Measurements from ENCODE around the gene ZBTB20.

Gene ZBTB20

DNA sequence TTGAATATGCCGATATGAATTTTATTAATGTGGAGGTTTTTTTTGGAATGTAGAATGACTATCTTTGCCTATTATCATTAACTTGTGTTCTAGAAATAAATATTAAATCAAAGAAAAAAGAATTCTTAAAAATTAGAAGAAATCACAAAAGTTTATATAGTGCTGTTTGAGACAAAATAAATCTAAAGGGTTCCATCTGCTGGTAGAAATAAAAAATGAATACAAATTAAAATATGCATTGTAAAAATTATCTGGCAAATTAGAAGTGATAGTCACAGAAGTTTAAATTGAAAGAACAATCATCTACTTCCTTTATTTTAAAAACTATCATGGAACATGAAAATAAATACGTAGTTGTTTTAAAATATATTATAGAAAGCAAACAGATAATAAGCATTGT lies 22.7 kb upstream of the ZBTB20 start:
- no peak overlapping the region for H3K4me3 ChIP-seq (replicated peaks; ENCODE audit: low read depth, low read length)
- no peak for DNase-seq (ENCODE audit: extremely low read depth, low read depth)
- TF ChIP-seq CTCF (IDR thresholded peaks at IDR 0.05; ENCODE audit: low read depth, low read length, missing control alignments), result no peak

- no peak for TF ChIP-seq CTCF (IDR thresholded peaks at IDR 0.05; ENCODE audit: low read depth, low read length, missing control alignments)
- H3K4me3 ChIP-seq (replicated peaks; ENCODE audit: low read depth, low read length), result no peak overlapping the region
- no peak for DNase-seq (ENCODE audit: extremely low read depth, low read depth)
These were observed 18.6 kb upstream of the ZBTB20 start for GRCh38 chr3:115165701-115166100.

DNA sequence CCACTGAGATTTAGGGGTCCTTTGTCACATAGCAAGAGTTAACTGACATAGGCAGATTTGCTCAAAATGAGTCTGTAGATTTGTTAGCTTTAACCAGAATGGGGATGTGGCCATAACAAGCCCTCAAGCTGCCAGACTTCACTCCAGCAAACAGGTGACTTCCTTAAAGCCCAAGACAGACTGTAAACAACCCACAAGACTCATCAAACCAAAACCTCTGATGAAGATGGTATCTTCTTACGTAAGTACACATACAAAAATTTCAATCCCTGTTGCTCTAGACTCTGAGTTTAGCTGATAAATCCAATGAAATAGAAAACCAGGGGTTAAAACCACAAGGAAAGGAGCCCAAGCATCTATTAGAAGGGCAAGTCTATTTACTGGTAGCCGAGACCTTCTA lies 18.2 kb upstream of the ZBTB20 start:
- H3K4me3 ChIP-seq (replicated peaks; ENCODE audit: low read depth, low read length), result no peak overlapping the region
- no peak for DNase-seq (ENCODE audit: extremely low read depth, low read depth)
- TF ChIP-seq CTCF (IDR thresholded peaks at IDR 0.05; ENCODE audit: low read depth, low read length, missing control alignments), result no peak

DNA sequence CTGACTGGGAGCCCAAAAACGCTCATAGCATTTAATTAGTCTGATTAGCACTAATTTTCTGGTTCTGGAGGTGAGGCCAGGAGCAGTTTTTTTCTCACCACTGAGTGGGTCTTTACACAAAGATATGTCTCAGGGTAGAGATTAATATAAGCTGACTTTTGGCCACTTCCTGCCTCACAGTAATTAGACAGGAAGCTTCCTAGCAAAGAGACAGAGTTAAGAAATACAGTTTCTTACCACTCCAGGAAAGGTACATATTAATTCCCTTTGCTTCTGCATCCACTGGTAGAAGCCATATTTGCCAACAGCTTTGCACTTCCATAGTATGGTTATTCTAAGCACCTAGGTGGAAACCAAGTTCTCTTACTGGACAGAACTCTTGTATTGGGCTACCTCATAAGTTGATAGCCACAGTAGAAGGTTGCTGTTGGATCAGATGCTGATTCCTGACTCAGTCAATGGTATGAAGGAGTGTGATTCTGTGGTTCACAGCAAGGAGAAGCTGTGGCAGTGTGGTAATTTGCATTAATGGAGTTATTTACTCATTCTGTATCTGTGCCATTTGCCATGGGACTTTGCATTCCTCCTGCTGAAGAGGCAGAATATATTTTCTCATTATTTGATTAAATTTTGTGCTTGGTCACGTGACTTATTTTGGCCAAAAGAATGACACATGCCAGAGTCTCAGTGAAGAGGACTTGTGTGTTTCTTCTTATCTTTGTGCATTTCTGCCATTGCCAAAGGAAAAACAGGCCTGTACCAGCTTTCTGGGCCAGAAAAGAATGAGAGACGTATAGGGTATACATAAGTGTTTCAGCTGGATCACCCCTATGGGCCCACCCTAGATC lies 17.5 kb upstream of the ZBTB20 start:
- DNase-seq (ENCODE audit: extremely low read depth, low read depth), result no peak
- TF ChIP-seq CTCF (IDR thresholded peaks at IDR 0.05; ENCODE audit: low read depth, low read length, missing control alignments), result no peak
- no peak overlapping the region for H3K4me3 ChIP-seq (replicated peaks; ENCODE audit: low read depth, low read length)

DNA sequence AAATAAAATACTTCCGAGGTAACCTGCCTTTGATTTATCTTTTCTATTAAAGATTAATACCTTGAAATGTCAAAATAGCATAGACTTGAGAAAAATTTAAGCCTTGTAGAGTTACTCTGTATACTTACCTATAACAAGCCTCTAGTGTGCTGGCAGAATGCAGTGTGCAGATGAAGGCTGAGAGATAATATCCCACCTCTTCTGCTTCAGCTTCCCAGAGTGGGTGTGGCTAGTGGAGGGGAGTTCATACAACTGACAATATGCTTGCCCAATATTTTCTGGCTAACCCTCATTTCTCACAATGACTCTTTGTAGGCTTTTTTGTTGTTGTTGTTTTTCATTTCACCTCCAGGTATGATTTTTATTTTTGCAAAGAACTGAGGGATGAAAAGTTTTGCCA lies 15.7 kb upstream of the ZBTB20 start:
- no peak overlapping the region for H3K4me3 ChIP-seq (replicated peaks; ENCODE audit: low read depth, low read length)
- no peak for TF ChIP-seq CTCF (IDR thresholded peaks at IDR 0.05; ENCODE audit: low read depth, low read length, missing control alignments)
- DNase-seq (ENCODE audit: extremely low read depth, low read depth), result no peak

DNA sequence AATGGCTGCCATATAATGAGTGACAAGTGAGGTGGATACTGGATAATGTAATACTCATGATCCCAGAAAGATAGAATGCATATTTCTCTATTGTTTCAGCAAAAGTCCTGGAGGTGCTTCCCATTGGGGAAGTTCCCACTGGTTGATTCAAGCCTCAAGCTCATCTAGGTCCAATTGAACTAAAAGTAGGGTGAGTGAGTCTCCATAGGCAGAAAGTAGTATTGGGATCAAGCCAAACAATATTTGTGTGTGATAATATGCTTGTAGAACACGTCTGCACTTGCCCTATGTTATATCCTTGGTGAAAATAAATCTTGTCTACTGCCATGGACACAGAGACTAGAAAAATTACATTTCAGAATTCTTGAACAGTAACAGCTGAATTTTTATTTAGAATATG lies 14.8 kb upstream of the ZBTB20 start:
- no peak for TF ChIP-seq CTCF (IDR thresholded peaks at IDR 0.05; ENCODE audit: low read depth, low read length, missing control alignments)

More for the DNA sequence above, 14.8 kb upstream of the ZBTB20 start:
- H3K4me3 ChIP-seq (replicated peaks; ENCODE audit: low read depth, low read length), result no peak overlapping the region
- DNase-seq (ENCODE audit: extremely low read depth, low read depth), result no peak

Data from HFF-Myc (cell line).